ENCODE data around the gene CLTRN. TPM values are rescaled to one million over a fixed set of nuclear protein-coding genes. Genes with fewer than 3 reads are reported as not detected.
A peak's percentile ranks its signal among the peaks of the same experiment; 100 is the strongest.
"Not testable (repeated sequence)": the region's sequence is repeated elsewhere in the genome, so short reads cannot be mapped to it uniquely, and the experiment has no call there.

Gene CLTRN
- total RNA-seq, 2 donors from 2014 or later: 1.8 to 8.5 TPM

DNA sequence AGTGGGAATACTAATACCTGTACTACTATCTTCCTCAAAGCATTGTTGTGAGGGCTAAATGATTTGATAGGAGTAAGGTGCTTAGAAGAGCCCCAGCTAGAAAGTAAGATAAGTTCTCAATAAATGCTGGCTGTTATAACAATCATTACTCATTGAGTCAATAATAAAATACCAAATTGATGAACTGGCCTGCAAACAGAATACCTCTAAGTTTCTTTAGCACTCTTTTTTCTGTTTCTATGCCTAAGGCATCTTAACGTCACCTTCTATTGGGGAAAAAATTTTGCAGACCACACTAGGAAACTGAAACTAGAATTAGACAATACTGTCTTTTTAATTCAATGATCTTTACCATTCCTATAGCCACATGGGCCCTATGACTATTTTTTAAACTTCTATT lies 1.2 kb downstream of the CLTRN start:
- H3K27me3 ChIP-seq (ENCODE audit: control insufficient read depth, insufficient read depth, low read length, poor library complexity, severe bottlenecking): no peaks in the 10 kb centered on the region
- 85 to 100% methylated on average over 1 of the region's 1 CpG for WGBS, 2 experiments (ENCODE audit: insufficient coverage in 1 of 2, insufficient read length in 1 of 2)
- H3K27ac ChIP-seq (ENCODE audit: low read depth, low read length): no peak overlapping the region
- no peak overlapping the region for H3K9ac ChIP-seq (ENCODE audit: extremely low read depth, low read length, poor library complexity, severe bottlenecking)
- Mint-ChIP-seq H3K27ac (no peak overlapping the region), H3K4me3 (no peak overlapping the region), H3K36me3 (ENCODE audit: low read depth) (peaks cover 2% of the 10 kb centered on the region), H3K9me3 (no peaks in the 10 kb centered on the region), H3K4me1 (peaks cover 38% of the 10 kb centered on the region), H3K27me3 (ENCODE audit: insufficient read depth) (peaks cover 8% of the 10 kb centered on the region)
- H3K4me1 ChIP-seq (ENCODE audit: control insufficient read depth, insufficient read depth, low read length): no peaks in the 10 kb centered on the region
- DNase-seq: no peak
- no peaks in the 10 kb centered on the region for H3K9me3 ChIP-seq (ENCODE audit: control insufficient read depth, low read length)
- TF ChIP-seq, protein P1, sequence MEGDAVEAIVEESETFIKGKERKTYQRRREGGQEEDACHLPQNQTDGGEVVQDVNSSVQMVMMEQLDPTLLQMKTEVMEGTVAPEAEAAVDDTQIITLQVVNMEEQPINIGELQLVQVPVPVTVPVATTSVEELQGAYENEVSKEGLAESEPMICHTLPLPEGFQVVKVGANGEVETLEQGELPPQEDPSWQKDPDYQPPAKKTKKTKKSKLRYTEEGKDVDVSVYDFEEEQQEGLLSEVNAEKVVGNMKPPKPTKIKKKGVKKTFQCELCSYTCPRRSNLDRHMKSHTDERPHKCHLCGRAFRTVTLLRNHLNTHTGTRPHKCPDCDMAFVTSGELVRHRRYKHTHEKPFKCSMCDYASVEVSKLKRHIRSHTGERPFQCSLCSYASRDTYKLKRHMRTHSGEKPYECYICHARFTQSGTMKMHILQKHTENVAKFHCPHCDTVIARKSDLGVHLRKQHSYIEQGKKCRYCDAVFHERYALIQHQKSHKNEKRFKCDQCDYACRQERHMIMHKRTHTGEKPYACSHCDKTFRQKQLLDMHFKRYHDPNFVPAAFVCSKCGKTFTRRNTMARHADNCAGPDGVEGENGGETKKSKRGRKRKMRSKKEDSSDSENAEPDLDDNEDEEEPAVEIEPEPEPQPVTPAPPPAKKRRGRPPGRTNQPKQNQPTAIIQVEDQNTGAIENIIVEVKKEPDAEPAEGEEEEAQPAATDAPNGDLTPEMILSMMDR (conservative IDR thresholded peaks at IDR 0.05): no peak
- H3K4me3 ChIP-seq (ENCODE audit: low read length): peak overlapping the region; percentile 73
- H3K36me3 ChIP-seq (ENCODE audit: control insufficient read depth, insufficient read depth, low read length): no peaks in the 10 kb centered on the region

DNA sequence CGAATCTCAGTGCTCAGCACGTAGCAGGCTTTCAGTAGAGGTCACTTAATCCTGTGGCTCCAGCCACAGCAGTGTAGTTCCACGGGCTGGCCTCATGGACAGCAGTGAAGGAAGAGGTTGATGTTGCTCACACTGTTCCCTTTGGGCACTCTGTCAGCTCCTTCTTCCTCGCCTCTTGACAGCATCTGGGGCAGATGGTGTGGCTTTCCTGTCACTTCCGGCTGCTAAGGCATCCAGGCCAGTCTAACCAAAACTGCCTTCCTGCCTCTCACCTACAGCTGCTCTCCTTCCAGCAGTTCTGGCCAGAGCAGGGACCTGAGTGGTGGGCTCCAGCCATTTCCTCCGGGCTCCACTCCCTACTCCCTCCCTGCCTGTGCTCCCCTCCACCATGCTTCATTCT lies 9.8 kb downstream of the CLTRN start:
- DNase-seq: not testable (repeated sequence)
- 89 to 100% methylated on average over 1 to 5 of the region's 6 CpGs for WGBS, 2 experiments (ENCODE audit: insufficient coverage in 1 of 2, insufficient read length in 1 of 2)

DNA sequence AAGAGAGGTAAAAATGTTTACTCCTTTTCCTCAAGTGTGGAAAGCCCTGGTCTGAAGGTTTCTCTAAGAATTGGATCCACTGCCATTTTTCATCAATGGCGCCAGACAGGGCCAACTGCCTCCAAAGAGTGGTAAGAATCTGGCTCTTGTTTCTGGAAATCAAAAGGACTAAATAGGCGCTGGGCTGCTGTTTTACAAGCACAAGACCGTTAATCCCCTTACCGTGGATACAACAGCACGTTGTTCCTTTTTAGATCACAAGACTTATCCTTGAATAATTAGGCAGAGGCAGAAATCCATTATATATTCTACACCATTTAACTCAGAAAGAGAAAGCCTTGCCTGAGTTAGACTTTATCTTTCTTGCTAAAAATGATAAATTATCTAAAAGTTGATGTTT lies 10.6 kb downstream of the CLTRN start:
- Histone ChIP-seq H3K9me3 (ENCODE audit: control insufficient read depth, low read length) (no peaks in the 10 kb centered on the region), H3K4me3 (ENCODE audit: low read length) (no peak overlapping the region), H3K27me3 (ENCODE audit: control insufficient read depth, insufficient read depth, low read length, poor library complexity, severe bottlenecking) (no peaks in the 10 kb centered on the region), H3K9ac (ENCODE audit: extremely low read depth, low read length, poor library complexity, severe bottlenecking) (no peak overlapping the region), H3K36me3 (ENCODE audit: control insufficient read depth, insufficient read depth, low read length) (peaks cover 4% of the 10 kb centered on the region), H3K27ac (ENCODE audit: low read depth, low read length) (no peak overlapping the region), H3K4me1 (ENCODE audit: control insufficient read depth, insufficient read depth, low read length) (no peaks in the 10 kb centered on the region)
- Mint-ChIP-seq H3K4me3 (no peak overlapping the region), H3K27me3 (ENCODE audit: insufficient read depth) (peaks cover 15% of the 10 kb centered on the region), H3K4me1 (peaks cover 11% of the 10 kb centered on the region), H3K36me3 (ENCODE audit: low read depth) (peaks cover 2% of the 10 kb centered on the region), H3K9me3 (no peaks in the 10 kb centered on the region), H3K27ac (no peak overlapping the region)
- 83 to 97% methylated on average over 1 to 5 of the region's 5 CpGs for WGBS, 2 experiments (ENCODE audit: insufficient coverage in 1 of 2, insufficient read length in 1 of 2)
- TF ChIP-seq, protein P1 (conservative IDR thresholded peaks at IDR 0.05): no peak
- DNase-seq: no peak

More for the DNA sequence above, 9.8 kb downstream of the CLTRN start:
- not testable (repeated sequence) for H3K27ac ChIP-seq (ENCODE audit: low read depth, low read length); H3K9me3 Mint-ChIP-seq; H3K9ac ChIP-seq (ENCODE audit: extremely low read depth, low read length, poor library complexity, severe bottlenecking); H3K27ac Mint-ChIP-seq; H3K4me3 Mint-ChIP-seq; H3K27me3 ChIP-seq (ENCODE audit: control insufficient read depth, insufficient read depth, low read length, poor library complexity, severe bottlenecking); H3K4me1 Mint-ChIP-seq; H3K36me3 Mint-ChIP-seq (ENCODE audit: low read depth); H3K36me3 ChIP-seq (ENCODE audit: control insufficient read depth, insufficient read depth, low read length); H3K4me1 ChIP-seq (ENCODE audit: control insufficient read depth, insufficient read depth, low read length); H3K9me3 ChIP-seq (ENCODE audit: control insufficient read depth, low read length); H3K4me3 ChIP-seq (ENCODE audit: low read length)
- H3K27me3 Mint-ChIP-seq (ENCODE audit: insufficient read depth): peaks cover 18% of the 10 kb centered on the region

DNA sequence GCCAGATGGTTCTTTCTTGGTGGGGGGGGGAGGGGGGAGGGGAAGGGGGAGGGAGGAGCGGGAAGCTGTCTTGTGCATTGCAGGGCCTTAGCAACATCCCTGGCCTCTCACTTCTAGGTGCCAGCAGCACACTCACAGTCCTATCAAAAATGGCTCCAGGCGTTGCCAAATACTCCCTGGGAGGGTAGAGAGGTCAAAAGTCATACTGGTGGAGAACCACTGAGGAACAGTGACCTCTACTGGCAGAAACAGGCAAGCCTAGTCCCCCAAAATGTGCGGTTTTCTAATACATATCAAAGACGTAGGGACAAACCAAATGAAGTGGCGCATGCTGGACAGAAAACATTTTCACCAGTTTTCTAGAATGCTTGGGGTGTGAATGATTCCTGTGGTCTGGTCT lies 17.1 kb downstream of the CLTRN start:
- not testable (repeated sequence) for H3K27ac ChIP-seq (ENCODE audit: low read depth, low read length); H3K27ac Mint-ChIP-seq; H3K27me3 ChIP-seq (ENCODE audit: control insufficient read depth, insufficient read depth, low read length, poor library complexity, severe bottlenecking); H3K4me1 ChIP-seq (ENCODE audit: control insufficient read depth, insufficient read depth, low read length); DNase-seq; H3K27me3 Mint-ChIP-seq (ENCODE audit: insufficient read depth); H3K9ac ChIP-seq (ENCODE audit: extremely low read depth, low read length, poor library complexity, severe bottlenecking); H3K9me3 ChIP-seq (ENCODE audit: control insufficient read depth, low read length); H3K4me3 ChIP-seq (ENCODE audit: low read length); H3K36me3 ChIP-seq (ENCODE audit: control insufficient read depth, insufficient read depth, low read length); H3K36me3 Mint-ChIP-seq (ENCODE audit: low read depth); H3K4me3 Mint-ChIP-seq; H3K9me3 Mint-ChIP-seq
- peaks cover 17% of the 10 kb centered on the region for H3K4me1 Mint-ChIP-seq
- WGBS, 2 experiments (ENCODE audit: insufficient coverage in 1 of 2, insufficient read length in 1 of 2): no CpG with 5 or more reads among the region's 5 CpGs
